IgD-negative memory B cell (primary cell): Measurements from ENCODE around the gene TF. TPM values are rescaled to one million over a fixed set of nuclear protein-coding genes. Genes with fewer than 3 reads are reported as not detected.
"Not testable (repeated sequence)": the region's sequence is repeated elsewhere in the genome, so short reads cannot be mapped to it uniquely, and the experiment has no call there.

ENCODE experiments used
- H3K27ac Mint-ChIP-seq, 3 donors: one replicate each; pipeline ENCODE4 v1.8.0; 2020 to 2022; ENCODE audit warnings: mild to moderate bottlenecking in 3 of 3, mixed read lengths in 3 of 3, moderate library complexity in 1 of 3
- H3K27me3 Mint-ChIP-seq: one replicate; pipeline ENCODE4 v1.8.0; 2021; ENCODE audit warnings: mixed read lengths
- H3K36me3 Mint-ChIP-seq: one replicate; pipeline ENCODE4 v1.8.0; 2020; ENCODE audit warnings: mild to moderate bottlenecking, mixed read lengths
- H3K4me1 Mint-ChIP-seq, 3 donors: one replicate each; pipeline ENCODE4 v1.8.0; 2020 to 2022; ENCODE audit warnings: mixed read lengths in 3 of 3, mild to moderate bottlenecking in 1 of 3
- H3K4me3 Mint-ChIP-seq, 4 donors: one replicate each; pipeline ENCODE4 v1.8.0; 2020 to 2022; ENCODE audit warnings: mild to moderate bottlenecking in 4 of 4, mixed read lengths in 4 of 4, moderate library complexity in 3 of 4
- H3K9me3 Mint-ChIP-seq, 3 donors: one replicate each; pipeline ENCODE4 v1.8.0; 2020 to 2021; ENCODE audit warnings: mixed read lengths in 3 of 3, mild to moderate bottlenecking in 1 of 3
- polyA plus RNA-seq: library from polyadenylated mRNA; unstranded; fragments of 300-500 nt; fragmentation: Illumina TruSeq; gene quantifications from one replicate; pipeline ENCODE4 v1.2.3, GENCODE V29; 2021

TF gene
- polyA plus RNA-seq, 1 donor from 2014 or later, result not detected

DNA sequence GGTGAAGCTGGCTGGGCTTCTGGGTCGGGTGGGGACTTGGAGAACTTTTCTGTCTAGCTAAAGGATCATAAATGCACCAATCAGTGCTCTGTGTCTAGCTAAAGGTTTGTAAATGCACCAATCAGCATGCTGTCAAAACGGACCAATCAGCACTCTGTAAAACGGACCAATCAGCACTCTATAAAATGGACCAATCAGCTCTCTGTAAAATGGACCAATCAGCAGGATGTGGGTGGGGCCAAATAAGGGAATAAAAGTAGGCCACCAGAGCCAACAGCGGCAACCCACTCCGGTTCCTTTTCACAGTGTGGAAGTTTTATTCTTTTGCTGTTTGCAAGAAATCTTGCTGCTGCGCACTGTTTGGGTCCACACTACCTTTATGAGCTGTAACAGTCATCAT lies 14.0 kb upstream of the TF start:
- H3K36me3 Mint-ChIP-seq, H3K4me3 Mint-ChIP-seq, H3K4me1 Mint-ChIP-seq, H3K27ac Mint-ChIP-seq: not testable (repeated sequence)
- peaks cover 26% of the 10 kb centered on the region for H3K27me3 Mint-ChIP-seq
- peaks cover 3 to 11% (median 4%) of the 10 kb centered on the region in 3 donors for H3K9me3 Mint-ChIP-seq

DNA sequence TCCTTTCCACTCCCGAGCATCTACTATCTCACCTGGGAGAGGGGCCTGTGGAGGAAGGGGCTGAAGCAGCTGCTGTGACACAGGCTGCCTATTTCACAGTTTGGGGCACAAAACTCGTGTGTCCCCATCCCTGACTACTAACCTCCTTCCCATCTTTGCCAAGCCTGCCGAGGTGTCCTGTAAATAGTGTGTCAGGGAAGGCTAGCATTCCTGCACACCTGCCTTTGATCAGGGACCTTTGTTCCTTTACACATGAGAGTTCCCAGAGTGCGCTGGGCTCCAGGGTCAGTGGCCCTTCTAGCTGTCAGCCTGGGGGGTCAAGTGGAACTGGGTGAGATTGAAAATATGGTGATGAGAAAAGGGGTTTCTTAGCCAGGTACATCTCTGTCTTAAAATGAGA lies 13.0 kb upstream of the TF start:
- H3K27ac Mint-ChIP-seq, result no peak overlapping the region
- peaks cover 25% of the 10 kb centered on the region for H3K27me3 Mint-ChIP-seq
- H3K4me3 Mint-ChIP-seq, result no peak overlapping the region
- peaks cover 3 to 11% (median 4%) of the 10 kb centered on the region in 3 donors for H3K9me3 Mint-ChIP-seq
- H3K36me3 Mint-ChIP-seq, result no peaks in the 10 kb centered on the region
- peaks cover 0 to 5% (median 2%) of the 10 kb centered on the region in 3 donors for H3K4me1 Mint-ChIP-seq

GRCh38 chr3:133734305-133734704 lies 11.9 kb upstream of the TF start:
- Mint-ChIP-seq H3K9me3 (peaks cover 3 to 11% (median 8%) of the 10 kb centered on the region in 3 donors), H3K27me3 (peaks cover 25% of the 10 kb centered on the region), H3K36me3 (no peaks in the 10 kb centered on the region), H3K4me1 (peaks cover 0 to 5% (median 2%) of the 10 kb centered on the region in 3 donors), H3K4me3 (no peak overlapping the region), H3K27ac (no peak overlapping the region)

GRCh38 chr3:133742351-133743091 lies 3.7 kb upstream of the TF start:
- peaks cover 0 to 2% (median 0%) of the 10 kb centered on the region in 3 donors for H3K4me1 Mint-ChIP-seq
- peaks cover 0 to 5% (median 0%) of the 10 kb centered on the region in 3 donors for H3K9me3 Mint-ChIP-seq
- H3K27me3 Mint-ChIP-seq, result peaks cover 15% of the 10 kb centered on the region
- no peaks in the 10 kb centered on the region for H3K36me3 Mint-ChIP-seq
- peak overlapping the region in 1 of 4 donors; percentile 30 for H3K4me3 Mint-ChIP-seq
- H3K27ac Mint-ChIP-seq, result no peak overlapping the region

DNA sequence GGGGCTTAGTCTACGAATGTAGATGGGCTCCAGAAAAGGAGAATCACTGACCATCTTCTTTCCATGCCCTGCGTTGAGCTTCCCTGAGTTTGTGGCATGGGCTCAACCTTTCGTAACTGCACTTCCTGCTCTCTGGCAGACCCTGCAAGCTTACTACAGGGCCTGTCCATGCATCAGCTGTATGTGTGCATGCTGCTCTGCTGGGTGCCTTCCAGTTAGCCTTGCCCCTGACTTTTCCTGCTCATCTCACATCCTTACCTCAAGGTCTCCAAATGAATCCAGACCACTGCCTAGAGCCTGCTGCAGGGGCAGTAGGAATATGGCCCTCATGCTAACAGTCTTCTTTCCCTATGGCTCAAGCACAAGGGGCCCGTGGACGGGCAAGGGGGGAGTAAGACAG lies 2.0 kb upstream of the TF start:
- peaks cover 21% of the 10 kb centered on the region for H3K27me3 Mint-ChIP-seq
- H3K9me3 Mint-ChIP-seq, result no peaks in the 10 kb centered on the region
- no peak overlapping the region for H3K27ac Mint-ChIP-seq
- no peaks in the 10 kb centered on the region for H3K36me3 Mint-ChIP-seq
- H3K4me1 Mint-ChIP-seq, result peaks cover 0 to 2% (median 0%) of the 10 kb centered on the region in 3 donors
- no peak overlapping the region for H3K4me3 Mint-ChIP-seq

DNA sequence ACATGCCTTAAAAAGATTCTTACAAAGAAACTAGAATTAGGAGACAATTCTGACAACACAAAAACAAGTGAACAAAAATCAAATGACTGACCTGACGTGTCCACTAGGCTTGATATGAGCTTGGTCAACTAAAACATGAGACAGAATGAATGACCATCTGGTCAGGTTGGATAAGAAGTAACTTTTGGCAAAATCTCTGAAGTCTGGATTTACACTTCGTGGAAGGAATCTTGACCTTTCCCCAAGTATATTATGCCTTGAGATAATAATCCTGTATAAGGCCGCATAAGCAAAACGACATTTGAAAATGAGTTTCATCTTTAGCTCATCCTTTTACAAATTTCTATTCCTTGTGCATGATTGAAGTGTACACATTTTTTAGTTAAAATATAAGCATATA lies 1.1 kb upstream of the TF start:
- Mint-ChIP-seq H3K4me3 (no peak overlapping the region), H3K9me3 (no peaks in the 10 kb centered on the region), H3K27me3 (peaks cover 22% of the 10 kb centered on the region), H3K36me3 (no peaks in the 10 kb centered on the region), H3K27ac (no peak overlapping the region), H3K4me1 (peaks cover 0 to 2% (median 0%) of the 10 kb centered on the region in 3 donors)

DNA sequence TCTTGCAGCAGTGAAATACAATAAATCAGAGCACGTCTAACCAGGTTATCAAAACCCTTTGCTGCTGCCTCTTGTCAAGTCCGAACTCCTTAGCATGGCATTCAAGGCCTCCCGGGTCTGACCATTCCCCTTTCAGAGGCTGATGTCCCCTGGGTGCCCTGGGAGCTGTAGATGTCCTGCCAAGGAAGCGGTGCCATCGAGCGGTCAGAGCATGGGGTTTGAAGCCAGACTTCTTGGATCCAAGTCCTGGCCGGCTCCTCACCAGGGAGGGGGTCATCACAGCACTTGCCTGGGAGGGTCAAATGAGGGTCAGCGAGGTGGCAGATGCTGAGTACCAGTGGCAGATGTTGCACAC lies 496 bp downstream of the TF start:
- no peak overlapping the region for H3K27ac Mint-ChIP-seq
- peaks cover 22% of the 10 kb centered on the region for H3K27me3 Mint-ChIP-seq
- H3K4me1 Mint-ChIP-seq, result peaks cover 0 to 2% (median 0%) of the 10 kb centered on the region in 3 donors
- H3K9me3 Mint-ChIP-seq, result no peaks in the 10 kb centered on the region
- H3K4me3 Mint-ChIP-seq, result no peak overlapping the region
- H3K36me3 Mint-ChIP-seq, result no peaks in the 10 kb centered on the region

GRCh38 chr3:133747373-133747772 lies 1.2 kb downstream of the TF start:
- peaks cover 0 to 2% (median 0%) of the 10 kb centered on the region in 3 donors for H3K4me1 Mint-ChIP-seq
- H3K4me3 Mint-ChIP-seq, result no peak overlapping the region
- H3K27ac Mint-ChIP-seq, result no peak overlapping the region
- no peaks in the 10 kb centered on the region for H3K9me3 Mint-ChIP-seq
- H3K36me3 Mint-ChIP-seq, result no peaks in the 10 kb centered on the region
- peaks cover 22% of the 10 kb centered on the region for H3K27me3 Mint-ChIP-seq

DNA sequence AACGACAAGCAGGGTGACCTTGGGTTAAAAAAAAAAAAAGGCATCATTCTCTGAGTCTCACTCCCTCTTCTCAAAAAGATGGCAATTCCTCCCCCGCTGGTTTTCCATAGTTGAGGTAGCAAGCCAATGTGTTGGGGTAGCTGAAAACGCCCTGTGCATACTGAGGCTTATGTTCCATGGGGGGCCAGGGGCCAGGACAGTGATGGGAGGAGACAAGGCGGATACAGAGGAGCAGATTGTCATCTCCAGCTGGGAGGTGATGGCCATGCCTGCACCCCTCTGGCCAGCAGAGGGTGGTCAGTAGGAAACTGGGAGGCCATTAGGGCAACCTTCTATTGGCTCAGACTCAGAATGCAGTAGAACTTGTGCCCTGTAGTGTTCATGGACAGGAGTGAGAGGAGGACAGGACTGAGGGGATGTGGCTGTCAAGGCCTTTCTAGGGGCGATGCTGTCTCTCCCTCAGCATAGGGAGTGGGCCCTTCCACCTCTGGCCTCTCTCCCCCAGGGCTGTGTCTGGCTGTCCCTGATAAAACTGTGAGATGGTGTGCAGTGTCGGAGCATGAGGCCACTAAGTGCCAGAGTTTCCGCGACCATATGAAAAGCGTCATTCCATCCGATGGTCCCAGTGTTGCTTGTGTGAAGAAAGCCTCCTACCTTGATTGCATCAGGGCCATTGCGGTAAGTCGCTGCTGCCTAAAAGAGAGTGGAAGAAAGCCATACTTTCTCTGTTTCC lies 1.9 kb downstream of the TF start:
- Mint-ChIP-seq H3K27ac (no peak overlapping the region), H3K4me3 (no peak overlapping the region), H3K4me1 (peaks cover 0 to 2% (median 0%) of the 10 kb centered on the region in 3 donors), H3K27me3 (peaks cover 20% of the 10 kb centered on the region), H3K36me3 (no peaks in the 10 kb centered on the region), H3K9me3 (no peaks in the 10 kb centered on the region)

GRCh38 chr3:133749427-133750258 lies 3.5 kb downstream of the TF start:
- Mint-ChIP-seq H3K4me1 (peaks cover 0 to 2% (median 0%) of the 10 kb centered on the region in 3 donors), H3K36me3 (no peaks in the 10 kb centered on the region), H3K27me3 (peaks cover 20% of the 10 kb centered on the region), H3K4me3 (peak overlapping the region in 1 of 4 donors; percentile 48), H3K27ac (no peak overlapping the region), H3K9me3 (no peaks in the 10 kb centered on the region)

DNA sequence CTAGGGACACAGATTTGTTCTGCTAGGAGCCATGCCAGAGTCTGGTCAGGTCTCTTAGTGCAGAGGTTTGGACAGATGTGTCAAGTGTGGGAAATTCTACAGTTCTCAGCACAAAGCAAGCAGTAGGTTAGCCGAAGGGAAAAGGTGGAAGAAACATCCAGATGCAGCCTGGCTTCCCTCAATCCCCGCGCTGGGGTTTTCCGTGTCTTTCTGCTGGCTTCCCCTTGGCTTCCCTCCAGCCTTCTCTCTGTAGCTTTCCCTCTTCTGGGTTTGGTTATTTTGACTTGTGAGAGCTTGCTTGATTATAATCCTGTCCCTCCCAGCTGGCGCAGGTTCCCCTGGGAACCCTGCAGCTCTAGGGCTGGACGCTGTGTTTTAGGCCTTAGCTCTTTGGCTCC lies 4.1 kb downstream of the TF start:
- Mint-ChIP-seq H3K27me3 (peaks cover 17% of the 10 kb centered on the region), H3K36me3 (no peaks in the 10 kb centered on the region), H3K4me1 (peaks cover 0 to 2% (median 0%) of the 10 kb centered on the region in 3 donors), H3K9me3 (no peaks in the 10 kb centered on the region), H3K4me3 (no peak overlapping the region), H3K27ac (no peak overlapping the region)

DNA sequence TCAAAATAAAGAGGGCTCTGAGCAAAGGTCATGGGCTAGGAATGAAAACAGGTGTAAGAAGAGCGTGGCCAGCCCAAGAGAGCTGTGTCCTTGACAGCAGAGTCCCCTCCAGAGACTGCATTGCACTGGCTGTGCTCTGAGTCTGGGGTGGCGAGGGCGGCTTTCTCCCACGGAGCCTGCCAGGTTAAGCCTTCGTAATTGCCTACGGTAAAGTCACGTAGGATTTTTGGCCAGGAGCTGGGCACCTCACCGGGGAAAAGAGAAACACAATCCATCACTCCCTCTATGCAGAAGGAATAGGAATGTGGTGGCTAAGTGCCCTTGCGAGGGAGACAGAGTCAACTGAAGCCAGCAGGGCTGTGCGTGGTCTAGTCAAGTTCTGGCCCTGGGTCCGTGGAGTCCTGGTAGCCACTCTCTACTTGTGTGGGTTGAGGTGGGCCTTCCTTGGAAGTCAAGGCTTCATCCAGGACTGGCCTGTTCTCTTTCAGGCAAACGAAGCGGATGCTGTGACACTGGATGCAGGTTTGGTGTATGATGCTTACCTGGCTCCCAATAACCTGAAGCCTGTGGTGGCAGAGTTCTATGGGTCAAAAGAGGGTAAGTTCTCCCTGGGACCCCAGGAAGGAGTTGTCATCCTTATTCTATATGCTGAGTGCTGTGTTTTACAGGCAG lies 7.0 kb downstream of the TF start:
- peaks cover 3% of the 10 kb centered on the region for H3K27me3 Mint-ChIP-seq
- no peaks in the 10 kb centered on the region for H3K36me3 Mint-ChIP-seq
- H3K27ac Mint-ChIP-seq, result no peak overlapping the region
- no peaks in the 10 kb centered on the region for H3K9me3 Mint-ChIP-seq
- no peak overlapping the region for H3K4me3 Mint-ChIP-seq
- H3K4me1 Mint-ChIP-seq, result peaks cover 0 to 2% (median 0%) of the 10 kb centered on the region in 3 donors

GRCh38 chr3:133753779-133754164 lies 7.6 kb downstream of the TF start:
- H3K4me1 Mint-ChIP-seq, result peaks cover 0 to 2% (median 0%) of the 10 kb centered on the region in 3 donors
- H3K27ac Mint-ChIP-seq, result no peak overlapping the region
- H3K27me3 Mint-ChIP-seq, result peaks cover 3% of the 10 kb centered on the region
- no peak overlapping the region for H3K4me3 Mint-ChIP-seq
- no peaks in the 10 kb centered on the region for H3K9me3 Mint-ChIP-seq
- no peaks in the 10 kb centered on the region for H3K36me3 Mint-ChIP-seq

- H3K36me3 Mint-ChIP-seq, result no peaks in the 10 kb centered on the region
- no peaks in the 10 kb centered on the region for H3K27me3 Mint-ChIP-seq
- peaks cover 0 to 2% (median 0%) of the 10 kb centered on the region in 3 donors for H3K4me1 Mint-ChIP-seq
- H3K9me3 Mint-ChIP-seq, result no peaks in the 10 kb centered on the region
- H3K4me3 Mint-ChIP-seq, result no peak overlapping the region
- H3K27ac Mint-ChIP-seq, result no peak overlapping the region
These were observed 8.3 kb downstream of the TF start for GRCh38 chr3:133754455-133754854.
